ENCODE data around the gene OAT.

DNA sequence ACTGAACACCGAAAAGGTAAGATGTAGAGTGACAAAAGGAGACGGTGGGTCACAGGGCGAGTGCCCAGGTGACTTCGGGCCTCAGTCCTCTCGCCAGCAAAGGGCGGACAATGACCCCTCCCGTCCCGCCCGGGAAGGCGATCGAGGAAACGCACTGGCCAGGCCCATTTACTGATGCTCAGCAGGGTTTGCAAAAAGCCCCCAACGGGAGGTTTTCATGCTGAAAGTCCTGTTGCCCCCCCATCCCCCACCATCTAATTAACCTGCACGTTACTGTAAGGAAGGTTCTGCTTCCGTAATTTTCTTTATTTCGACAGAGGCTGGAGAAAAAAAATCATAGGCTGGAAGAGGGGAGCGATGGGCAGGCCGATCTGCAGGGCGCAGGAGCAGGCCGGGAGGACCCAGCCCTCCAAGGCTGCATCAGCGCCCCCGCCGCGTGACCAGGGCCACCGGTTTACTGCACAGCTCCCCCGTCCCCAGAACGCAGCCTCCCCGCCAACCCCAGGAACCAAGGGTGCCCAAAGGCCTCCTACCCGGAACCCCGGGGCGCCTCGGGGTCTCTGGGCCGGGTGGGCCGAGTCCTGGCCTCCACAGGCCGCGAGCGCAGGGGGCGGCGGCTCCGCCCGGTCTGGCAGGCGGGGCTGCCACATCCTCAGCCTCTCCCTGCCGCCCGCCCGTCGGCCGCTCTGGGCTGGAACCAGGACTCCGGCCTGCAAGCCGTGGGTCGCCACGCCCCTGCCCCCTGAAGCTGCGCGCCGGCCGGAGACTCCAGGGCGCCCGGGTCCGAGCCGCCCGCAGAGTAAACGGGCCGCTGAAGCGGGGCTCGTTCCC, 613 bp downstream of the OAT start:
- TF ChIP-seq, protein P1, sequence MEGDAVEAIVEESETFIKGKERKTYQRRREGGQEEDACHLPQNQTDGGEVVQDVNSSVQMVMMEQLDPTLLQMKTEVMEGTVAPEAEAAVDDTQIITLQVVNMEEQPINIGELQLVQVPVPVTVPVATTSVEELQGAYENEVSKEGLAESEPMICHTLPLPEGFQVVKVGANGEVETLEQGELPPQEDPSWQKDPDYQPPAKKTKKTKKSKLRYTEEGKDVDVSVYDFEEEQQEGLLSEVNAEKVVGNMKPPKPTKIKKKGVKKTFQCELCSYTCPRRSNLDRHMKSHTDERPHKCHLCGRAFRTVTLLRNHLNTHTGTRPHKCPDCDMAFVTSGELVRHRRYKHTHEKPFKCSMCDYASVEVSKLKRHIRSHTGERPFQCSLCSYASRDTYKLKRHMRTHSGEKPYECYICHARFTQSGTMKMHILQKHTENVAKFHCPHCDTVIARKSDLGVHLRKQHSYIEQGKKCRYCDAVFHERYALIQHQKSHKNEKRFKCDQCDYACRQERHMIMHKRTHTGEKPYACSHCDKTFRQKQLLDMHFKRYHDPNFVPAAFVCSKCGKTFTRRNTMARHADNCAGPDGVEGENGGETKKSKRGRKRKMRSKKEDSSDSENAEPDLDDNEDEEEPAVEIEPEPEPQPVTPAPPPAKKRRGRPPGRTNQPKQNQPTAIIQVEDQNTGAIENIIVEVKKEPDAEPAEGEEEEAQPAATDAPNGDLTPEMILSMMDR (conservative IDR thresholded peaks at IDR 0.05; ENCODE audit: low read depth, low read length): no peak
- TF ChIP-seq EZH2 (IDR thresholded peaks at IDR 0.05; ENCODE audit: borderline replicate concordance, low read depth, low read length, poor library complexity, severe bottlenecking): no peak
